GM13976 (cell line): ENCODE results near the gene FABP1.

Experiments
- DNase-seq: peaks from one replicate; pipeline ENCODE4 v3.0.0; 2012; ENCODE audit warnings: low spot score
- CTCF ChIP-seq: IDR thresholded peaks from 2 replicates; pipeline ENCODE4 v1.5.1; 2012; ENCODE audit warnings: borderline replicate concordance, mild to moderate bottlenecking; ENCODE audit not compliant: insufficient read depth; ENCODE audit errors: extremely low read depth, missing control alignments, control extremely low read depth
- in situ Hi-C: fragments of 300-500 bp; cut with MboI; formaldehyde crosslinking; loops from one replicate; pipeline ENCODE4 v1.12.0; 2022; ENCODE audit warnings: low sequenced_read_pairs, mixed read lengths, inconsistent platforms; ENCODE audit not compliant: unreplicated experiment

Gene FABP1

GRCh38 chr2:88141952-88142351, 14.1 kb upstream of the FABP1 start:
- no peak for TF ChIP-seq CTCF
- in situ Hi-C loops, result no loop called here
- no peak for DNase-seq

- in situ Hi-C loops, result no loop called here
- TF ChIP-seq CTCF, result no peak
- no peak for DNase-seq
Measured at GRCh38 chr2:88139804-88140203, 11.9 kb upstream of the FABP1 start.

GRCh38 chr2:88139203-88139702, 11.4 kb upstream of the FABP1 start:
- no peak for DNase-seq
- in situ Hi-C loops, result no loop called here
- TF ChIP-seq CTCF, result no peak

- DNase-seq, result no peak
- no peak for TF ChIP-seq CTCF
- in situ Hi-C loops, result no loop called here
Measured at GRCh38 chr2:88137833-88138232, 10.0 kb upstream of the FABP1 start.

- TF ChIP-seq CTCF, result no peak
- in situ Hi-C loops, result no loop called here
- DNase-seq, result no peak
Measured at GRCh38 chr2:88136817-88137216, 9.0 kb upstream of the FABP1 start.

GRCh38 chr2:88133875-88134274, 6.0 kb upstream of the FABP1 start:
- in situ Hi-C loops, result no loop called here
- TF ChIP-seq CTCF, result no peak
- DNase-seq, result no peak

- in situ Hi-C loops, result no loop called here
- no peak for TF ChIP-seq CTCF
Measured at GRCh38 chr2:88131999-88132368, 4.1 kb upstream of the FABP1 start.

More at GRCh38 chr2:88131999-88132368, 4.1 kb upstream of the FABP1 start:
- DNase-seq, result no peak
